GM23338 (cell line): ENCODE data around the gene RPS18. TPM values are rescaled to one million over a fixed set of nuclear protein-coding genes. Genes with fewer than 3 reads are reported as not detected.
A peak's percentile ranks its signal among the peaks of the same experiment; 100 is the strongest.

Experiments used
- ATAC-seq: fragments of 200-7000 bp; cut with Tn5 transposase; 3 replicates; pipeline ENCODE4 v1.9.1; 2020
- DNase-seq: peaks from one replicate; pipeline ENCODE4 v3.0.0-alpha.2; 2015; ENCODE audit warnings: low spot score
- H2AFZ ChIP-seq: fragments of 200-600 bp; sonication (generic); 2 replicates; pipeline ENCODE4 v1.8.0; 2016; ENCODE audit warnings: antibody characterized with exemption, mild to moderate bottlenecking, moderate library complexity
- H3F3A ChIP-seq: fragments of 200-600 bp; sonication (generic); replicated peaks from 2 replicates; pipeline ENCODE4 v1.8.0; 2017; ENCODE audit warnings: antibody characterized with exemption, mixed run types, low read depth
- H3K27ac ChIP-seq: fragments of 200-600 bp; sonication (generic); 2 replicates; pipeline ENCODE4 v1.6.1; 2016; ENCODE audit warnings: low read depth
- H3K27me3 ChIP-seq: fragments of 200-600 bp; sonication (generic); 2 replicates; pipeline ENCODE4 v1.8.0; 2016; ENCODE audit warnings: mild to moderate bottlenecking, mixed run types, moderate library complexity; ENCODE audit not compliant: insufficient read depth
- H3K36me3 ChIP-seq: fragments of 200-600 bp; sonication (generic); 2 replicates; pipeline ENCODE4 v1.8.0; 2016; ENCODE audit warnings: mild to moderate bottlenecking; ENCODE audit not compliant: insufficient read depth
- H3K4me1 ChIP-seq: fragments of 200-600 bp; sonication (generic); 2 replicates; pipeline ENCODE4 v1.8.0; 2016; ENCODE audit warnings: mild to moderate bottlenecking, moderate library complexity; ENCODE audit not compliant: insufficient read depth
- H3K4me2 ChIP-seq: fragments of 200-600 bp; sonication (generic); 2 replicates; pipeline ENCODE4 v1.7.1; 2017; ENCODE audit warnings: mixed run types
- H3K4me3 ChIP-seq: fragments of 200-600 bp; sonication (generic); 2 replicates; pipeline ENCODE4 v1.6.1; 2016; ENCODE audit warnings: mixed run types
- H3K79me2 ChIP-seq: fragments of 200-600 bp; sonication (generic); replicated peaks from 2 replicates; pipeline ENCODE4 v1.8.0; 2017; ENCODE audit warnings: mild to moderate bottlenecking; ENCODE audit not compliant: insufficient read depth
- H3K9me2 ChIP-seq: fragments of 200-600 bp; sonication (generic); 2 replicates; pipeline ENCODE4 v1.8.0; 2017; ENCODE audit not compliant: insufficient read depth
- H4K20me1 ChIP-seq: fragments of 200-600 bp; sonication (generic); replicated peaks from 2 replicates; pipeline ENCODE4 v1.8.0; 2017; ENCODE audit warnings: mild to moderate bottlenecking; ENCODE audit not compliant: insufficient read depth
- H3K27ac Mint-ChIP-seq: 2 replicates; pipeline ENCODE4 v1.8.0; 2020; ENCODE audit warnings: inconsistent platforms, mild to moderate bottlenecking, moderate library complexity, mixed read lengths
- H3K27me3 Mint-ChIP-seq: 3 replicates; pipeline ENCODE4 v1.8.0; 2022; ENCODE audit warnings: low read depth, mild to moderate bottlenecking, moderate library complexity, mixed read lengths, inconsistent platforms; ENCODE audit not compliant: insufficient read depth, poor library complexity
- H3K36me3 Mint-ChIP-seq: 3 replicates; pipeline ENCODE4 v1.8.0; 2021; ENCODE audit warnings: low read depth, mild to moderate bottlenecking, inconsistent platforms, moderate library complexity, mixed read lengths
- H3K4me1 Mint-ChIP-seq: 3 replicates; pipeline ENCODE4 v1.8.0; 2020; ENCODE audit warnings: mild to moderate bottlenecking, inconsistent platforms, mixed read lengths
- H3K4me3 Mint-ChIP-seq: 3 replicates; pipeline ENCODE4 v1.8.0; 2021; ENCODE audit warnings: moderate library complexity, mild to moderate bottlenecking, inconsistent platforms, mixed read lengths
- H3K9me3 Mint-ChIP-seq: 3 replicates; pipeline ENCODE4 v1.8.0; 2020; ENCODE audit warnings: moderate library complexity, mild to moderate bottlenecking, inconsistent platforms, mixed read lengths
- CREB1 ChIP-seq: fragments of 250-450 bp; sonication (Bioruptor Pico); IDR thresholded peaks from 2 replicates; pipeline ENCODE4 v1.5.0; 2020; ENCODE audit warnings: low read depth, mild to moderate bottlenecking, moderate library complexity
- ETS1 ChIP-seq: IDR thresholded peaks from 2 replicates; pipeline ENCODE4 v1.6.1; 2016; ENCODE audit warnings: antibody characterized with exemption
- POLR2AphosphoS5 ChIP-seq: IDR thresholded peaks from 2 replicates; pipeline ENCODE4 v1.6.1; 2016; ENCODE audit warnings: antibody characterized with exemption, low read depth
- ZNF114 ChIP-seq: fragments of 250-450 bp; sonication (Bioruptor Pico); IDR thresholded peaks from 2 replicates; pipeline ENCODE4 v1.5.0; 2020; ENCODE audit warnings: mild to moderate bottlenecking, moderate library complexity
- long read RNA-seq: library from polyadenylated mRNA; unstranded; transcript quantifications from one replicate; pipeline ENCODE4 v2.0.0, GENCODE V29; 2020; ENCODE audit not compliant: unreplicated experiment
- polyA plus RNA-seq: library from polyadenylated mRNA; unstranded; fragments of >200 nt; fragmentation: Nextera tagmentation; extraction: Ambion mirVana; gene quantifications from 2 replicates; pipeline ENCODE4 v1.2.1, GENCODE V29; 2016
- total RNA-seq: library from RNA; depleted of rRNA; stranded (reverse); fragments of >200 nt; shearing (Covaris generic); gene quantifications from 2 replicates; pipeline ENCODE4 v1.2.3, GENCODE V29; 2014; rRNA removed
- TF ChIP-seq, protein P1 (sequence below): fragments of 250-450 bp; sonication (Bioruptor Pico); IDR thresholded peaks from 2 replicates; pipeline ENCODE4 v1.5.0; 2020; ENCODE audit warnings: mild to moderate bottlenecking, moderate library complexity
- TF ChIP-seq, protein P2 (sequence below), 2 experiments: fragments of 200-600 bp in 1 of 2; sonication (generic) in 1 of 2; conservative IDR thresholded peaks; 2 replicates each; pipeline versions ENCODE4 v1.5.1 to v1.6.1; 2016 to 2017; ENCODE audit warnings: antibody characterized with exemption in 2 of 2, low read depth in 2 of 2, mild to moderate bottlenecking in 2 of 2, moderate library complexity in 1 of 2
- TF ChIP-seq, protein P3 (sequence below): IDR thresholded peaks from one replicate; pipeline ENCODE4 v1.6.1; 2018; ENCODE audit warnings: antibody characterized with exemption; ENCODE audit not compliant: unreplicated experiment

The RPS18 gene
- 2,133 and 2,664 TPM in 2 replicates for total RNA-seq
- polyA plus RNA-seq, result 4,776 and 5,223 TPM in 2 replicates
- long read RNA-seq, transcript RPS18-236 (5 exons, 996 nt), result minor isoform, 45 of 2,006 reads
- long read RNA-seq, transcript RPS18-230 (6 exons, 613 nt), result major isoform, 1,903 of 2,006 reads
- long read RNA-seq, partial matches to known transcripts, result 10 of 2,006 reads
- long read RNA-seq, other reads (novel, unspliced or antisense), result 42 of 2,006 reads

DNA sequence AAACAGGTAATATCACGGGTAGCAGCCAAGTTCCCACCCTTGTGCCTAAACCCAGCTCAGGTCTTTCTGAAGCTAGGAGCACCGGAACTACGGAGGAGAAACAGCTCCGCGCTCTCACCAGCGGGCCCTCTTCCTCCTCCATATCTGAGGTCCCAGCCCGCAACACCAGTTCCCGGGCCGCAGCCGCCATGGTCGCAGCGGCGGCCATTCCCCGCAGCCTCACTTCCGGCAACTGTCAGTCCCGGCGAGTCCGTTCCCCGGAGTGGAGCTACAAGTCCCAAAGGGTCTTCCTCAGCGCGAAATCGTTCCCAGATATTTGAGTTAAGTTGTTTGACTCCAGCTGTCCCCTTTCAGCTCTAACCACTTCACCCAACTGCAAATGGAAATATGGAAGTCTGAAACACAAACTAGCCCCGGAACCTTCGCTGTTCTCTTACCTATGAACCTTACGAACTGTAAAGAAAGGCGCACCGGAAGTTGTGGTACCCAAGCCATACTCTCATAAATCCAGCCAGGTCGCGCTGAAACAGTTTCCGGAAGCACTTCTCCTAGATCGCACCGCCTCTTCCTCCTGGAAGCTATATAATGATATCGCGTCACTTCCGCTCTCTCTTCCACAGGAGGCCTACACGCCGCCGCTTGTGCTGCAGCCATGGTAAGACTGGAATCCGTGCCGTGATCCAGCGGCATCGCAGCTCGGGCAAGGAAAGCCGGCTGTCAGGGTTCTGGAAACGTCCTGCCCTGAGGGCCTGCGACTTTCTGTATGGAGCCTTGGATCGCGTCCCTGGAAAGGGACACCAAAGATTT lies at the start of gene RPS18, which contains the start of gene VPS52:
Gene RPS18 (plus strand): TSS at position 608 of the 807 bp plus-strand sequence. CDS start 45 bp downstream, at position 653.
Gene VPS52 (minus strand): TSS at position 409 of the 807 bp plus-strand sequence. CDS start 201 bp downstream, at position 208.
- TF ChIP-seq, protein P1, sequence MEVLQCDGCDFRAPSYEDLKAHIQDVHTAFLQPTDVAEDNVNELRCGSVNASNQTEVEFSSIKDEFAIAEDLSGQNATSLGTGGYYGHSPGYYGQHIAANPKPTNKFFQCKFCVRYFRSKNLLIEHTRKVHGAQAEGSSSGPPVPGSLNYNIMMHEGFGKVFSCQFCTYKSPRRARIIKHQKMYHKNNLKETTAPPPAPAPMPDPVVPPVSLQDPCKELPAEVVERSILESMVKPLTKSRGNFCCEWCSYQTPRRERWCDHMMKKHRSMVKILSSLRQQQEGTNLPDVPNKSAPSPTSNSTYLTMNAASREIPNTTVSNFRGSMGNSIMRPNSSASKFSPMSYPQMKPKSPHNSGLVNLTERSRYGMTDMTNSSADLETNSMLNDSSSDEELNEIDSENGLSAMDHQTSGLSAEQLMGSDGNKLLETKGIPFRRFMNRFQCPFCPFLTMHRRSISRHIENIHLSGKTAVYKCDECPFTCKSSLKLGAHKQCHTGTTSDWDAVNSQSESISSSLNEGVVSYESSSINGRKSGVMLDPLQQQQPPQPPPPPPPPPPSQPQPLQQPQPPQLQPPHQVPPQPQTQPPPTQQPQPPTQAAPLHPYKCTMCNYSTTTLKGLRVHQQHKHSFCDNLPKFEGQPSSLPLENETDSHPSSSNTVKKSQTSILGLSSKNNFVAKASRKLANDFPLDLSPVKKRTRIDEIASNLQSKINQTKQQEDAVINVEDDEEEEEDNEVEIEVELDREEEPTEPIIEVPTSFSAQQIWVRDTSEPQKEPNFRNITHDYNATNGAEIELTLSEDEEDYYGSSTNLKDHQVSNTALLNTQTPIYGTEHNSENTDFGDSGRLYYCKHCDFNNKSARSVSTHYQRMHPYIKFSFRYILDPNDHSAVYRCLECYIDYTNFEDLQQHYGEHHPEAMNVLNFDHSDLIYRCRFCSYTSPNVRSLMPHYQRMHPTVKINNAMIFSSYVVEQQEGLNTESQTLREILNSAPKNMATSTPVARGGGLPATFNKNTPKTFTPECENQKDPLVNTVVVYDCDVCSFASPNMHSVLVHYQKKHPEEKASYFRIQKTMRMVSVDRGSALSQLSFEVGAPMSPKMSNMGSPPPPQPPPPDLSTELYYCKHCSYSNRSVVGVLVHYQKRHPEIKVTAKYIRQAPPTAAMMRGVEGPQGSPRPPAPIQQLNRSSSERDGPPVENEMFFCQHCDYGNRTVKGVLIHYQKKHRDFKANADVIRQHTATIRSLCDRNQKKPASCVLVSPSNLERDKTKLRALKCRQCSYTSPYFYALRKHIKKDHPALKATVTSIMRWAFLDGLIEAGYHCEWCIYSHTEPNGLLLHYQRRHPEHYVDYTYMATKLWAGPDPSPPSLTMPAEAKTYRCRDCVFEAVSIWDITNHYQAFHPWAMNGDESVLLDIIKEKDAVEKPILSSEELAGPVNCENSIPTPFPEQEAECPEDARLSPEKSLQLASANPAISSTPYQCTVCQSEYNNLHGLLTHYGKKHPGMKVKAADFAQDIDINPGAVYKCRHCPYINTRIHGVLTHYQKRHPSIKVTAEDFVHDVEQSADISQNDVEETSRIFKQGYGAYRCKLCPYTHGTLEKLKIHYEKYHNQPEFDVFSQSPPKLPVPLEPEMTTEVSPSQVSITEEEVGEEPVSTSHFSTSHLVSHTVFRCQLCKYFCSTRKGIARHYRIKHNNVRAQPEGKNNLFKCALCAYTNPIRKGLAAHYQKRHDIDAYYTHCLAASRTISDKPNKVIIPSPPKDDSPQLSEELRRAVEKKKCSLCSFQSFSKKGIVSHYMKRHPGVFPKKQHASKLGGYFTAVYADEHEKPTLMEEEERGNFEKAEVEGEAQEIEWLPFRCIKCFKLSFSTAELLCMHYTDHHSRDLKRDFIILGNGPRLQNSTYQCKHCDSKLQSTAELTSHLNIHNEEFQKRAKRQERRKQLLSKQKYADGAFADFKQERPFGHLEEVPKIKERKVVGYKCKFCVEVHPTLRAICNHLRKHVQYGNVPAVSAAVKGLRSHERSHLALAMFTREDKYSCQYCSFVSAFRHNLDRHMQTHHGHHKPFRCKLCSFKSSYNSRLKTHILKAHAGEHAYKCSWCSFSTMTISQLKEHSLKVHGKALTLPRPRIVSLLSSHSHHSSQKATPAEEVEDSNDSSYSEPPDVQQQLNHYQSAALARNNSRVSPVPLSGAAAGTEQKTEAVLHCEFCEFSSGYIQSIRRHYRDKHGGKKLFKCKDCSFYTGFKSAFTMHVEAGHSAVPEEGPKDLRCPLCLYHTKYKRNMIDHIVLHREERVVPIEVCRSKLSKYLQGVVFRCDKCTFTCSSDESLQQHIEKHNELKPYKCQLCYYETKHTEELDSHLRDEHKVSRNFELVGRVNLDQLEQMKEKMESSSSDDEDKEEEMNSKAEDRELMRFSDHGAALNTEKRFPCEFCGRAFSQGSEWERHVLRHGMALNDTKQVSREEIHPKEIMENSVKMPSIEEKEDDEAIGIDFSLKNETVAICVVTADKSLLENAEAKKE (CRISPR knock-in tag), result no peak
- peak; percentile 91 for TF ChIP-seq CREB1 (CRISPR knock-in tag)
- peak; percentile 100 for TF ChIP-seq POLR2AphosphoS5
- TF ChIP-seq ZNF114, result peak; percentile 94; the same call in 1 of the 2 replicates
- TF ChIP-seq ETS1, result peak; percentile 78
- TF ChIP-seq, protein P2, sequence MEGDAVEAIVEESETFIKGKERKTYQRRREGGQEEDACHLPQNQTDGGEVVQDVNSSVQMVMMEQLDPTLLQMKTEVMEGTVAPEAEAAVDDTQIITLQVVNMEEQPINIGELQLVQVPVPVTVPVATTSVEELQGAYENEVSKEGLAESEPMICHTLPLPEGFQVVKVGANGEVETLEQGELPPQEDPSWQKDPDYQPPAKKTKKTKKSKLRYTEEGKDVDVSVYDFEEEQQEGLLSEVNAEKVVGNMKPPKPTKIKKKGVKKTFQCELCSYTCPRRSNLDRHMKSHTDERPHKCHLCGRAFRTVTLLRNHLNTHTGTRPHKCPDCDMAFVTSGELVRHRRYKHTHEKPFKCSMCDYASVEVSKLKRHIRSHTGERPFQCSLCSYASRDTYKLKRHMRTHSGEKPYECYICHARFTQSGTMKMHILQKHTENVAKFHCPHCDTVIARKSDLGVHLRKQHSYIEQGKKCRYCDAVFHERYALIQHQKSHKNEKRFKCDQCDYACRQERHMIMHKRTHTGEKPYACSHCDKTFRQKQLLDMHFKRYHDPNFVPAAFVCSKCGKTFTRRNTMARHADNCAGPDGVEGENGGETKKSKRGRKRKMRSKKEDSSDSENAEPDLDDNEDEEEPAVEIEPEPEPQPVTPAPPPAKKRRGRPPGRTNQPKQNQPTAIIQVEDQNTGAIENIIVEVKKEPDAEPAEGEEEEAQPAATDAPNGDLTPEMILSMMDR (conservative IDR thresholded peaks at IDR 0.05; ENCODE audit: low read depth in 2 of 2), result no peak
- TF ChIP-seq, protein P3, sequence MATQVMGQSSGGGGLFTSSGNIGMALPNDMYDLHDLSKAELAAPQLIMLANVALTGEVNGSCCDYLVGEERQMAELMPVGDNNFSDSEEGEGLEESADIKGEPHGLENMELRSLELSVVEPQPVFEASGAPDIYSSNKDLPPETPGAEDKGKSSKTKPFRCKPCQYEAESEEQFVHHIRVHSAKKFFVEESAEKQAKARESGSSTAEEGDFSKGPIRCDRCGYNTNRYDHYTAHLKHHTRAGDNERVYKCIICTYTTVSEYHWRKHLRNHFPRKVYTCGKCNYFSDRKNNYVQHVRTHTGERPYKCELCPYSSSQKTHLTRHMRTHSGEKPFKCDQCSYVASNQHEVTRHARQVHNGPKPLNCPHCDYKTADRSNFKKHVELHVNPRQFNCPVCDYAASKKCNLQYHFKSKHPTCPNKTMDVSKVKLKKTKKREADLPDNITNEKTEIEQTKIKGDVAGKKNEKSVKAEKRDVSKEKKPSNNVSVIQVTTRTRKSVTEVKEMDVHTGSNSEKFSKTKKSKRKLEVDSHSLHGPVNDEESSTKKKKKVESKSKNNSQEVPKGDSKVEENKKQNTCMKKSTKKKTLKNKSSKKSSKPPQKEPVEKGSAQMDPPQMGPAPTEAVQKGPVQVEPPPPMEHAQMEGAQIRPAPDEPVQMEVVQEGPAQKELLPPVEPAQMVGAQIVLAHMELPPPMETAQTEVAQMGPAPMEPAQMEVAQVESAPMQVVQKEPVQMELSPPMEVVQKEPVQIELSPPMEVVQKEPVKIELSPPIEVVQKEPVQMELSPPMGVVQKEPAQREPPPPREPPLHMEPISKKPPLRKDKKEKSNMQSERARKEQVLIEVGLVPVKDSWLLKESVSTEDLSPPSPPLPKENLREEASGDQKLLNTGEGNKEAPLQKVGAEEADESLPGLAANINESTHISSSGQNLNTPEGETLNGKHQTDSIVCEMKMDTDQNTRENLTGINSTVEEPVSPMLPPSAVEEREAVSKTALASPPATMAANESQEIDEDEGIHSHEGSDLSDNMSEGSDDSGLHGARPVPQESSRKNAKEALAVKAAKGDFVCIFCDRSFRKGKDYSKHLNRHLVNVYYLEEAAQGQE, result peak; percentile 27
- H3K27me3 Mint-ChIP-seq, result peaks cover 28% of the 10 kb centered on the region
- H3K36me3 Mint-ChIP-seq, result peaks cover 73% of the 10 kb centered on the region
- Histone ChIP-seq H3K9me2 (no peaks in the 10 kb centered on the region), H3K79me2 (peaks cover 53% of the 10 kb centered on the region), H3K4me2 (peak within 1 kb of the TSS; percentile 100), H3F3A (peaks cover 51% of the 10 kb centered on the region), H3K36me3 (peaks cover 54% of the 10 kb centered on the region), H4K20me1 (peaks cover 36% of the 10 kb centered on the region), H2AFZ (peak within 1 kb of the TSS; percentile 84), H3K27me3 (no peaks in the 10 kb centered on the region), H3K4me3 (peak within 1 kb of the TSS; percentile 99), H3K4me1 (peaks cover 41% of the 10 kb centered on the region), H3K27ac (peak within 1 kb of the TSS; percentile 96)
- ATAC-seq (peak; percentile 88), DNase-seq (peak; percentile 100)
- H3K4me1 Mint-ChIP-seq, result peaks cover 35% of the 10 kb centered on the region
- peaks cover 6% of the 10 kb centered on the region; the same call in 1 of the 3 replicates for H3K9me3 Mint-ChIP-seq
- peak within 1 kb of the TSS; percentile 97 for H3K4me3 Mint-ChIP-seq
- H3K27ac Mint-ChIP-seq, result peak within 1 kb of the TSS; percentile 100
